Measurements from ENCODE around the gene ATG101.

ATG101 gene

DNA sequence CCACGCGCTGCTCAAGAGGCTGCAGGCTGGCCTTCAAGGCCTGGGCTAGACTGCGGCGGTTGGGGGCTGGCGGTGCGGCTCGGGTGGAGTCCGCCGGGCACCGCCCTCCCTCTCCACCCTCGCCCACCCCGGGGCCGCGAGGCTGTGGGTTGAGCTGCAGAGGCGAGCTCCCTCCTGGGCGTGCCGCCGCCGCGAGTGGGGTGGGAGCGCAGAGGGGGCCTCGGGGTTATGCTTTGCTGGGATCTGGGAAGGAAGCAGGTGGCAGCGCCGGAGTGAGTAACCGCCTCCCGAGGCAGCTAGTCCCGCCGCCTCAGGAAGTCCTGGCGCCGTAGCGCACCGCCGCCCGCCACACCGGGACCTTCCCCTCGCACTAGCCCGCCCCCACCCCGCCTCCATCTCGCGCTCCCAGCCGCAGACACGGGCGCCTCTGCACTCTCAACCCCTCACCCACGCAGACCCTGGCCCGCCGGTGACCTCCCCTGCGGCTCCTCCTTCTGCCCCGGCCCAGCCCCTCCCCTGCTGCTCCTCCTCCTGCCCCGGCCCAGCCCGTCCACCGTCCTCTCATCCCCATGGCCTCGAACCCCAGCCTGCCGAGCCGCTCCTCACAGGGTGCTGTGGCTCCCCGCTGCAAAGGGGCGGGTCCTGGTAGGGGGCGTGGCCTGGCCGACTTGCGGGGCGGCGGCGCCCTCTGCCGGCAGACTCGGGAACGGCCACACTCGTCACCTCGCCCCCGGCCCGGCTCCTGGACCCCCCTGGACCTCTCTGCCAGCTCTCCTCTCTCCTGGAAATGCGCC lies 46.4 kb upstream of the ATG101 start:
- Histone ChIP-seq H2AFZ (ENCODE audit: low read length) (peak overlapping the region; percentile 81), H3K4me3 (ENCODE audit: low read length, poor library complexity, severe bottlenecking) (peak overlapping the region; percentile 74), H3F3A (ENCODE audit: low read depth) (no peaks in the 10 kb centered on the region), H4K20me1 (ENCODE audit: insufficient read depth, low read length, poor library complexity, severe bottlenecking) (no peaks in the 10 kb centered on the region), H3K36me3 (ENCODE audit: insufficient read depth, low read length) (no peaks in the 10 kb centered on the region), H3K4me1 (ENCODE audit: insufficient read depth, low read length, poor library complexity, severe bottlenecking) (peaks cover 31% of the 10 kb centered on the region), H3K79me2 (ENCODE audit: insufficient read depth, low read length) (no peaks in the 10 kb centered on the region), H3K9me3 (ENCODE audit: insufficient read depth, low read depth, low read length) (no peaks in the 10 kb centered on the region), H3K27me3 (ENCODE audit: insufficient read depth, low read length, poor library complexity, severe bottlenecking) (no peaks in the 10 kb centered on the region), H3K9me2 (replicated peaks; ENCODE audit: low read depth, low read length) (no peaks in the 10 kb centered on the region), H3K9ac (ENCODE audit: low read depth, low read length, poor library complexity, severe bottlenecking) (peak overlapping the region; percentile 68), H3K4me2 (ENCODE audit: low read depth, low read length, poor library complexity, severe bottlenecking) (peak overlapping the region; percentile 82)
- TF ChIP-seq, protein P1, sequence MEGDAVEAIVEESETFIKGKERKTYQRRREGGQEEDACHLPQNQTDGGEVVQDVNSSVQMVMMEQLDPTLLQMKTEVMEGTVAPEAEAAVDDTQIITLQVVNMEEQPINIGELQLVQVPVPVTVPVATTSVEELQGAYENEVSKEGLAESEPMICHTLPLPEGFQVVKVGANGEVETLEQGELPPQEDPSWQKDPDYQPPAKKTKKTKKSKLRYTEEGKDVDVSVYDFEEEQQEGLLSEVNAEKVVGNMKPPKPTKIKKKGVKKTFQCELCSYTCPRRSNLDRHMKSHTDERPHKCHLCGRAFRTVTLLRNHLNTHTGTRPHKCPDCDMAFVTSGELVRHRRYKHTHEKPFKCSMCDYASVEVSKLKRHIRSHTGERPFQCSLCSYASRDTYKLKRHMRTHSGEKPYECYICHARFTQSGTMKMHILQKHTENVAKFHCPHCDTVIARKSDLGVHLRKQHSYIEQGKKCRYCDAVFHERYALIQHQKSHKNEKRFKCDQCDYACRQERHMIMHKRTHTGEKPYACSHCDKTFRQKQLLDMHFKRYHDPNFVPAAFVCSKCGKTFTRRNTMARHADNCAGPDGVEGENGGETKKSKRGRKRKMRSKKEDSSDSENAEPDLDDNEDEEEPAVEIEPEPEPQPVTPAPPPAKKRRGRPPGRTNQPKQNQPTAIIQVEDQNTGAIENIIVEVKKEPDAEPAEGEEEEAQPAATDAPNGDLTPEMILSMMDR (conservative IDR thresholded peaks at IDR 0.05; ENCODE audit: low read length) = peak; percentile 90
- TF ChIP-seq EZH2phosphoT487 (IDR thresholded peaks at IDR 0.05; ENCODE audit: borderline replicate concordance) = no peak

DNA sequence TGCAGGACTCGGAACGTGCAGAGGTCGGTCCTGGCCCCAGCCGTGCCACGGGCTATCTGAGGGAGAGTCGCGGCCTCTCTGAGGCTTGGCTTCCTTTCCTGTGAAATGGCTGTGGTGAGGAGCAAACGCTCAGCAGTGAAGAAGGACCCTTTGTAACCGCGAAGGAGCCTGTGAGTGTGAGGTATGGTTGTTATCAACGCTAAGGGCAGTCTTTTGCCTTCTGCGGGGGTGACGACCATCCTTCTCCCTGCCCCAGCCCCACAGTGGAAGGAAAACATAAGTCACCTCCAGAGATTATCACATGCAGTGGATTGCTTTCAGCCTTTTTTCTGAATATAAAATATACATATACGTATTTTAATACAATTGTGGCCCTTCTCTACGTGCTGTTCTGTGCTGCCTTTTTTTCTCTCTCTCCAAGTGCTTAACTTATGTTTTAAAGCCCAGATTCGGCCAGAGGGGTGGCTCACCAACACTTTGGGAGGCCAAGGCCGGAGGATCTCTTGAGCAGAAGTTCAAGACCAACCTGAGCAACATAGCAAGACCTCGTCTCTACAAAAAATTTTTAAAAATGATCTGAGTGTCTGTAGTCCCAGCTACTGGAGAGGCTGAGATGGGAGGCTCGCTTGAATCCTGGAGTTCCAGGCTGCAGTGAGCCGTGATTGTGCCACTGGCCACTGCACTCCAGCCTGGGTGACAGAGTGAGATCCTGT lies 45.6 kb upstream of the ATG101 start:
- H3K79me2 ChIP-seq (ENCODE audit: insufficient read depth, low read length) = no peaks in the 10 kb centered on the region
- no peaks in the 10 kb centered on the region for H3K27me3 ChIP-seq (ENCODE audit: insufficient read depth, low read length, poor library complexity, severe bottlenecking)
- TF ChIP-seq, protein P1 (conservative IDR thresholded peaks at IDR 0.05; ENCODE audit: low read length) = peak; percentile 36; the same call in 1 of the 2 replicates
- TF ChIP-seq EZH2phosphoT487 (IDR thresholded peaks at IDR 0.05; ENCODE audit: borderline replicate concordance) = no peak
- H3K9me3 ChIP-seq (ENCODE audit: insufficient read depth, low read depth, low read length) = no peaks in the 10 kb centered on the region
- H4K20me1 ChIP-seq (ENCODE audit: insufficient read depth, low read length, poor library complexity, severe bottlenecking) = no peaks in the 10 kb centered on the region
- peaks cover 31% of the 10 kb centered on the region for H3K4me1 ChIP-seq (ENCODE audit: insufficient read depth, low read length, poor library complexity, severe bottlenecking)
- H3K4me2 ChIP-seq (ENCODE audit: low read depth, low read length, poor library complexity, severe bottlenecking) = peak overlapping the region; percentile 82
- peak overlapping the region; percentile 81 for H2AFZ ChIP-seq (ENCODE audit: low read length)
- no peaks in the 10 kb centered on the region for H3K9me2 ChIP-seq (replicated peaks; ENCODE audit: low read depth, low read length)
- peak overlapping the region; percentile 74 for H3K4me3 ChIP-seq (ENCODE audit: low read length, poor library complexity, severe bottlenecking)
- peak overlapping the region; percentile 68 for H3K9ac ChIP-seq (ENCODE audit: low read depth, low read length, poor library complexity, severe bottlenecking)
- no peaks in the 10 kb centered on the region for H3F3A ChIP-seq (ENCODE audit: low read depth)
- H3K36me3 ChIP-seq (ENCODE audit: insufficient read depth, low read length) = no peaks in the 10 kb centered on the region

DNA sequence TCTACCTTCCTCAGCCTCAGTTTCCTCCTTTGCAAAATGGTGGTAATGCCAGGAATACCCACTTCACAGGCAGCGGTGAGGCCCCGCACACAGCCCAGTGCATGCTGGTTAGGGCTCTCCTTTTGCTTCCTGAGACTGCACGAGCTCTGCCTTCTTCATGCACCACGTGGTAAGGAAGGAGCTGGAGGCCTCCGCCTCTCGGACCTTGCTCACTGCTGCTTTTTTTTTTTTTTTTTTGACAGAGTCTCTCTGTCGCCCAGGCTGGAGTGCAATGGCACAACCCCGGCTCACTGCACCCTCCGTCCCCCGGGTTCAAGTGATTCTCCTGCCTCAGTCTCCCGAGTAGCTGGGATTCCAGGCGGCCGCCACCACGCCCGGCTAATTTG lies 44.9 kb upstream of the ATG101 start:
- H4K20me1 ChIP-seq (ENCODE audit: insufficient read depth, low read length, poor library complexity, severe bottlenecking) = no peaks in the 10 kb centered on the region
- H3K36me3 ChIP-seq (ENCODE audit: insufficient read depth, low read length) = no peaks in the 10 kb centered on the region
- peak overlapping the region; percentile 82 for H3K4me2 ChIP-seq (ENCODE audit: low read depth, low read length, poor library complexity, severe bottlenecking)
- H3F3A ChIP-seq (ENCODE audit: low read depth) = no peaks in the 10 kb centered on the region
- peak overlapping the region; percentile 74 for H3K4me3 ChIP-seq (ENCODE audit: low read length, poor library complexity, severe bottlenecking)
- H2AFZ ChIP-seq (ENCODE audit: low read length) = peak overlapping the region; percentile 88; the same call in 1 of the 2 replicates
- H3K27me3 ChIP-seq (ENCODE audit: insufficient read depth, low read length, poor library complexity, severe bottlenecking) = no peaks in the 10 kb centered on the region
- H3K79me2 ChIP-seq (ENCODE audit: insufficient read depth, low read length) = no peaks in the 10 kb centered on the region
- H3K4me1 ChIP-seq (ENCODE audit: insufficient read depth, low read length, poor library complexity, severe bottlenecking) = peaks cover 31% of the 10 kb centered on the region
- TF ChIP-seq, protein P1 (conservative IDR thresholded peaks at IDR 0.05; ENCODE audit: low read length) = no peak
- TF ChIP-seq EZH2phosphoT487 (IDR thresholded peaks at IDR 0.05; ENCODE audit: borderline replicate concordance) = no peak
- peak overlapping the region; percentile 68 for H3K9ac ChIP-seq (ENCODE audit: low read depth, low read length, poor library complexity, severe bottlenecking)
- no peaks in the 10 kb centered on the region for H3K9me3 ChIP-seq (ENCODE audit: insufficient read depth, low read depth, low read length)
- H3K9me2 ChIP-seq (replicated peaks; ENCODE audit: low read depth, low read length) = no peaks in the 10 kb centered on the region

Data from Loucy (cell line).